ENCODE results near the gene HELZ2. TPM values are rescaled to one million over a fixed set of nuclear protein-coding genes. Genes with fewer than 3 reads are reported as not detected.
"Not testable (repeated sequence)": the region's sequence is repeated elsewhere in the genome, so short reads cannot be mapped to it uniquely, and the experiment has no call there.

Gene HELZ2
- 21.0 and 21.9 TPM in 2 replicates for total RNA-seq (2014; rRNA removed)
- 6.1 TPM for polyA plus RNA-seq (2012)

GRCh38 chr20:63574156-63574828, at the start of gene HELZ2:
Gene HELZ2 (minus strand): TSS chr20:63574239. CDS start chr20:63572385, 1,854 bp downstream.
- DNase-seq (ENCODE audit: low read depth), result peak; percentile 43

DNA sequence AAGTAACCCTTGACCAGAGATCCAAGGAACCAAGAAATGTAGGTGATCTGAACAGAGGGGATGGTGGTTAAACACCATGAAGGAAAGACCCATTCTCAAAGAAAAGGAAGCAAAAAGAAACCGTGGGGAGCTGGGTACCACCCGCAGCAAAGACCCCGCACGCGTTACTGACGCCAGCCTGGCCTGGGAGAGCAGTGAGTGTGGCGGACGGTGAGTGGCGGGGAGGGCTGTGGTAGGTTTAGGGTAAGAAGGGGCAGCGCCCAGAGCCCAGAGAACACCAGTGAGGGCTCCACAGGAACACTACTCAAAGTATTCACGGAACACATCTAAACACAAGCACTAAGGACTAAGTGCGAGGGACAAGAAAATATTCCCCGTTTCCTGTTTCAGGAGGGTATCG, 48.7 kb upstream of the HELZ2 start:
- DNase-seq (ENCODE audit: low read depth), result no peak

- no peak for DNase-seq (ENCODE audit: low read depth)
Measured at GRCh38 chr20:63622096-63622495, 48.1 kb upstream of the HELZ2 start.

GRCh38 chr20:63620991-63621390, 47.0 kb upstream of the HELZ2 start:
- DNase-seq (ENCODE audit: low read depth), result no peak

DNA sequence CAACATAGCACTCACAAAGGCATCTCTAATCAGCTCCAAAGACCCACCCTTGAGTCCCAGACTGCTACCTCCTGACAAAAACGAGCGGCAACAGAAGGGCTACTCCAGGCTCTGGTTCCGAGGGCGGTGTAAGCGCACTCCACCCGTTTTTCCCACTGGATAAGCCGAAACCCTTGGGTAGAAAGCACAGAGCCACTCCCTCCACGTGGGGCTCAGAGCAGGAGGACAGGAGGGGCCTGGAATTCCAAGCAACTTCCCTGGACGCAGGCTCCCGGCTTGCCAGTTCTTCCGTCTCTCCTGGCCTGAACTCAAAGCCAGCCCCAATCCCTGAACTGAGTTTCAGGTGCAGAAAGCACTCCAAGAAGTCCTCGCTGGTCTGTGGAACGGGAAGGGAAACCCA, 45.5 kb upstream of the HELZ2 start:
- DNase-seq (ENCODE audit: low read depth), result no peak

GRCh38 chr20:63619086-63619485, 45.0 kb upstream of the HELZ2 start:
- DNase-seq (ENCODE audit: low read depth), result no peak

DNA sequence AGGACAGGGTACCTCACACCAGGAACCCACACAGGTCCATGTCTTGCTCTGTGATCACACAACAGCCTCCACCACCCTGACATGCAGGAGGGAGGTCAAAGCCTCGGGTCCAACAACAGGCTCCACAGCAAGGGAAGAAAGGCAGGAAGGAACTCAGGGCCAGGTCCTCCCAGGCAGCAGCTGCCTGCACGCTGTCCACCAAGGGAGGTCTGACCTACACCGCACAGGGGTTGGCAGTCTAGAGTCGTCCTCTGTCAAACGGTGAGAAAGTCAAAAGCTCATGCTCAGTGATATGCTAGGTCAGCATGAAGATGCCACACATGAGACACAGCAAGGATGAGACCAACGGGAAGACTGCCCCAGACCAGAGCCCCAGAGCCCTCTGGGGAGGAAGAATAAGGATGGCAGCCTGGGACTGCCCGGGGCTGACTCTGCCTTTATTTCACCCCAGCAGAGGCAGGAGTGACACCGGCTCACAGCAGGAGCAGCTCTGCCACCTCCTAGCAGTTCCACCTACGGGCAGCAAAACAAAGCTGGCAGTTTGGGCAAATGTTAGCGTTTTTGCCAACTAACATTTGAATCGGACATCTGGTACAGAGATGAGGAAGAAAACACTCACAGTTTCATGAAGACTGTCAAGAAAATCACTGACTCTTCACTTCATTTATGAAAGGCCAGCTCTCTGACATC, 44.4 kb upstream of the HELZ2 start:
- no peak for DNase-seq (ENCODE audit: low read depth)

DNA sequence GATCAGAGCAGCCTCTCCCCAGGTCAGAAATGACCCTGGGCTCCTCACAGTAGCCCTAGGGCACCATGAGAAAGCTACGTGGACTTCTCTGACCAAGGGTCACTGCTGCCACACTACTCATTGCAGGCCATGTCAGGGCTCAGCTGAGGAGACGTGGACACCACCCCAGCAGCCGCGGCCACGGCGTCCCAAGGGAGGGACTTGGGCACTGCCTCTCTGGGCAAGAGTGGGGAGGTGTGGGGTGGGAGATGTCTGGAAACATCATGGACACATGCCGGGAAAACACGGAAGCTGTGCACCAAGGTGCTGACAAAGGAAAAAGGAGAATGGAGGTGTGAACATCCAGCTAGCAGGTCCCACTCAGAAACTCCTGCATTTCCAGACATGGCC, 43.8 kb upstream of the HELZ2 start:
- DNase-seq (ENCODE audit: low read depth), result no peak

DNA sequence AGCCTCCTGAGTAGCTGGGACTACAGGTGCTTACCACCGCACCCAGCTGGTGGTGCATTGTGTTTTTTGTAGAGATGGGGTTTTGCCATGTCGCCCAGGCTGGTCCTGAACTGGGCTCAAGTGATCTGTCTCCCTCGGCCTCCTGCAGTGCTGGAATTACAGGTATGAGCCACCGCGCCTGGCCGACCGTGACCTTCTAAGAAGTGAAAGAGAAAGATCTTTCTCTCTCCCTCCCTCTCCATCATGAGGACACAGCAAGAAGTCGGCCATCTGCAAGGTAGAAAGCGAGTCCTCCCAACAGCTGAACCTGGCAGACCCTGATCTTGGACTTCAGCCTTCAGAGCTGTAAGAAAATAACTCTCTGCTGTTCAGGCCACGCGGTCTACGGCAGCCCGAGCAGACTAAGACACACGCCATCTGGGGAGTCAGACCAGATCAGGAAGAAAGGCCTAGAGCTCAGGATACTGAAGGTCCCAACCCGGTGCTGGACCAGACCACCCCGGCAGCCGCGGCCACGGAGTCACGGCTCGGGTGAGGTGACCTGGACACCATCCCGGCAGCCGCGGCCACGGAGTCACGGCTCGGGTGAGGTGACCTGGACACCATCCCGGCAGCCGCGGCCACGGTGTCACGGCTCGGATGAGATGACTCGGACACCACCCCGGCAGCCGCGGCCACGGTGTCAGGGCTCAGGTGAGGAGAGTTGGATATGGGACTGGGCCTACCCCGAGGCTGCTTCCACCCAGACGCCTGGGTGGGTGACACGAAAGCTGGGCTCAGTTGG, 43.2 kb upstream of the HELZ2 start:
- no peak for DNase-seq (ENCODE audit: low read depth)

DNA sequence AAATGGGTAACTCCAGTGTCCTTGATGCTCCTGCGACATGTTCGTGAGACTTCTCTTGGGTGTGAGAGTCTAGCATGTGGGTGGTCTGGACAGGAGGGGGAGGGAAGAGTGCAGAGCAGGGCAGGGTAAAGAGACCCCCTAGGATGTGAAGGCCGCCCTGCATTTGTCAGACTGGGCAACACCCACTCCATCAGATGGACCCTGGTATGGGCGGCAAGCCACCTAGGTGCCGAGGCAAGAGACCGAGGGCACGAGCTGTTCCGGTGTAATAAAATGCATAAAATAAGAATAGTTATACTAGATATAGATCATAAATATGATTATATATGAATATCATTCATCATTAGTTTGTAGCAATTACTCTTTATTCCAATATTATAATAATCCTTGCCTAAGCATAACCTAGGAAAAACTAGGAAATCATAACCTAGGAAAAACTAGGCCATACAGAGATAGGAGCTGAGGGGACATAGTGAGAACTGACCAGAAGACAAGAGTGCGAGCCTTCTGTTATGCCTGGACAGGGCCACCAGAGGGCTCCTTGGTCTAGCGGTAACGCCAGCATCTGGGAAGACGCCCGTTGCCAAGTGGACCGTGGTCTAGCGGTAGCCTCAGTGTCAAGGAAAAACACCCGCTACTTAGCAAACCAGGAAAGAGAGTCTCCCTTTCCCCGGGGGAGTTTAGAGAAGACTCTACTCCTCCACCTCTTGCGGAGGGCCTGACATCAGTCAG, 40.0 kb upstream of the HELZ2 start:
- not testable (repeated sequence) for DNase-seq (ENCODE audit: low read depth)

- DNase-seq (ENCODE audit: low read depth), result no peak
Measured at GRCh38 chr20:63612276-63612931, 38.4 kb upstream of the HELZ2 start.

DNA sequence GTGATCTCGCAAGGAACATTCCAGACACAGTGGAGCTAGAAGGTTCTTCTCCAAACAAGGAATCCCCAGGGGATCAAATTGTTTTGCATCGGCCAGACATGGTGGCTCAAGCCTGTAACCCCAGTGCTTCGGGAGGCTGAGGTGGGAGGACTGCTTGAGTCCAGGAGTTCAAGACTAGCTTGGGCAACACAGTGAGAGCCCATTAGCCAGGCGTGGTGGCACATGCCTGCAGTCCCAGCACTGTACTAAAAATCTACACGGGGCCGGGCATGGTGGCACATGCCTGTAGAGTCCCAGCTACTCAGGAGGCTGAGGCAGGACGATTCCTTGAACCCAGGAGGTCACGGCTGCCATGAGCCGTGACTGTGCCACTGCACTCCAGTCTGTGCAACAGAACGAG, 37.6 kb upstream of the HELZ2 start:
- no peak for DNase-seq (ENCODE audit: low read depth)

GRCh38 chr20:63610581-63611435, 36.8 kb upstream of the HELZ2 start:
- no peak for DNase-seq (ENCODE audit: low read depth)

DNA sequence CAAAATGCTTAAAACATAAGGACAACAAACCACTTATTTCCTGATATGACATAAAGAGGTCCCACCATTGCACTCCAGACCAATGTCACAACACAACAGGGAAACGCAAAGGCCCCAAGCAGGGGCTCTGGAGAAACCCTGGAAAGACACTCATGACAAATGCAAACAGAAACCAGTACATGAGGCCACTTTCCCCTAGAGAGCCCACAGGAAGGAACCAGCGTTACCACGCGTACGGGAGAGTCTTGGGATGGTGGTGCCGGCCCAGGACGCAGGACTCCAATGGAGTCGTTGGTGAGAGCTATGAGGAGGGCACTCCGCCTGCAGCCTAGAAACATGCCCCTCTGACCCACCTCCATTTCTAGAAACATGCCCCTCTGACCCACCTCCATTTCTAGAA, 32.6 kb upstream of the HELZ2 start:
- DNase-seq (ENCODE audit: low read depth), result no peak

DNA sequence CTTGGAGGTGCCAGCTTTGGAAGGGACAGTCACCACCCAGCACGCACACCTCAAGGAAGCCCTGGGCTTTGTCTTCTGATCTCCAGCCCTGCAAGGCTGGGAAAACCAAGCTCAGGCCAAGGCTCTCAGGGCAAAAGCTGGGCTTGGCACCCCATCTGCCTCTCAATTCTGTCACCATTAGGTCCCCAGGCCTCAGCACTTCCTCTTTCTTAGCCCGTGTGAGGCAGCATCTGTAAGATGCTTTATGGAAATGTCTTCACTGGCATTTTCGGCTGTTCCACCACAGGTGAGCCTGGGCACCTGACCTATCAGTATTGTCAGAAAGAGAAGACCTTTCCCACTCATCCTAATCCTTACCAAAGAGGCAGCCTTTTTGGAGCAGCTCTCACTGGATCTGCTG, 28.3 kb upstream of the HELZ2 start:
- DNase-seq (ENCODE audit: low read depth), result no peak

- not testable (repeated sequence) for DNase-seq (ENCODE audit: low read depth)
Measured at GRCh38 chr20:63601679-63602078, 27.6 kb upstream of the HELZ2 start.

DNA sequence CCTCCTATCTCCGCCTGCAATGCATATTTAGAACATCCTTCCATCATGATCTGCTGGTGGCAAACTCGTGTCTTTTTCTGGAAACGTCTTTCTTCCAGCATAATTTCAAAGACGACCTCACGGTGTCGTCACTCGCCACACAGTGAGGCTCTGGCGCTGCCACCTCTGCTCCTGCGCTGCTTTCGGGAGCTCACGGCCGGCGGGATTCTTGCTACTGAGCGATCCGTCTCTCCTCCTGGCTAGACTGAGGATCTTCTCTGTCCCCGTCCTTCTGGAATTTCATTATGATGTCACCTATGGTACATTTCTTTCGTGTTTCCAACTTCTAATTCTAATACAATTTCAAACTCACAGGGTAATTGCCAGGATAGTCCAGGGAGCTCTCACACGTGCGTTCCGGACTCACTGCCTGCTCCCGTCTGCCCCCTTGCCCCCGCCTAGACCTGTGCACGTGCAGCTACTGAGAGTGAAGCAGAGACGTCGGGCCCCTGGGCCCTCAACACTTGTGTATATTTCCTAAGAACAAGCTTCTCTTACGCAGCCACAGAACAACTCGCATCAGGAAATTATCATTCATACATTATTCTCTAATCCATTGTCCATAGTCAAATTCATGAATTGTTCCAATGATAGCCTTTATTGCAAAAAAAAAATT, 25.5 kb upstream of the HELZ2 start:
- DNase-seq (ENCODE audit: low read depth), result no peak

- no peak for DNase-seq (ENCODE audit: low read depth)
Measured at GRCh38 chr20:63598479-63599395, 24.7 kb upstream of the HELZ2 start.
